OCI-LY1 (cell line): ENCODE results near the gene PFDN6.
A peak's percentile ranks its signal among the peaks of the same experiment; 100 is the strongest.

Experiments used
- H2AFZ ChIP-seq: fragments of 200-600 bp; sonication (generic), shearing (Covaris generic); 2 replicates; pipeline ENCODE4 v1.6.0; 2014; ENCODE audit warnings: antibody characterized with exemption, mild to moderate bottlenecking, low read length
- H3F3A ChIP-seq: fragments of 200-600 bp; sonication (generic), shearing (Covaris generic); 2 replicates; pipeline ENCODE4 v1.6.0; 2014; ENCODE audit warnings: mild to moderate bottlenecking, antibody characterized with exemption, low read length, moderate library complexity; ENCODE audit not compliant: insufficient read depth
- H3K27ac ChIP-seq: fragments of 200-600 bp; sonication (generic); 2 replicates; pipeline ENCODE4 v1.5.1; 2014; ENCODE audit warnings: low read length, mixed run types, mild to moderate bottlenecking, low read depth; ENCODE audit not compliant: poor library complexity, severe bottlenecking
- H3K27me3 ChIP-seq: fragments of 200-600 bp; sonication (generic); 2 replicates; pipeline ENCODE4 v1.6.0; 2014; ENCODE audit warnings: antibody characterized with exemption, mild to moderate bottlenecking, low read length, moderate library complexity; ENCODE audit not compliant: insufficient read depth
- H3K36me3 ChIP-seq: fragments of 200-600 bp; sonication (generic); 2 replicates; pipeline ENCODE4 v1.6.1; 2014; ENCODE audit warnings: mild to moderate bottlenecking, antibody characterized with exemption, low read length, moderate library complexity, mixed read lengths; ENCODE audit not compliant: insufficient read depth
- H3K4me1 ChIP-seq: fragments of 200-600 bp; sonication (generic); 2 replicates; pipeline ENCODE4 v1.5.1; 2014; ENCODE audit warnings: mild to moderate bottlenecking, low read length, moderate library complexity; ENCODE audit not compliant: insufficient read depth, severe bottlenecking
- H3K4me2 ChIP-seq: fragments of 200-600 bp; sonication (generic), shearing (Covaris generic); 2 replicates; pipeline ENCODE4 v1.6.1; 2014; ENCODE audit warnings: low read length
- H3K4me3 ChIP-seq: fragments of 200-600 bp; sonication (generic); 2 replicates; pipeline ENCODE4 v1.5.1; 2014; ENCODE audit warnings: low read length, low read depth, mild to moderate bottlenecking, mixed read lengths; ENCODE audit not compliant: poor library complexity, severe bottlenecking
- H3K79me2 ChIP-seq: fragments of 200-600 bp; shearing (Covaris generic); 2 replicates; pipeline ENCODE4 v1.6.1; 2016; ENCODE audit warnings: mixed run types, low read length, mixed read lengths; ENCODE audit not compliant: insufficient read depth
- H3K9ac ChIP-seq: fragments of 200-600 bp; sonication (generic), shearing (Covaris generic); 2 replicates; pipeline ENCODE4 v1.6.1; 2014; ENCODE audit warnings: mild to moderate bottlenecking, low read length, mixed read lengths
- H3K9me2 ChIP-seq: fragments of 200-600 bp; sonication (generic), shearing (Covaris generic); 2 replicates; pipeline ENCODE4 v1.6.1; 2014; ENCODE audit warnings: low read depth, mild to moderate bottlenecking, low read length, mixed read lengths
- H3K9me3 ChIP-seq: fragments of 200-600 bp; shearing (Covaris generic); 2 replicates; pipeline ENCODE4 v1.6.1; 2014; ENCODE audit warnings: low read length, mixed read lengths
- H4K20me1 ChIP-seq: fragments of 200-600 bp; sonication (generic), shearing (Covaris generic); 2 replicates; pipeline ENCODE4 v1.6.0; 2016; ENCODE audit warnings: mild to moderate bottlenecking, low read length; ENCODE audit not compliant: insufficient read depth
- CTCF ChIP-seq: fragments of 200-600 bp; sonication (generic), shearing (Covaris generic); IDR thresholded peaks from 2 replicates; pipeline ENCODE4 v1.5.1; 2017; ENCODE audit warnings: mild to moderate bottlenecking, antibody characterized with exemption, low read length, moderate library complexity, mixed read lengths
- EZH2 ChIP-seq: fragments of 200-600 bp; sonication (generic), shearing (Covaris generic); IDR thresholded peaks from 2 replicates; pipeline ENCODE4 v1.8.0; 2017; ENCODE audit warnings: borderline replicate concordance, mixed run types, mild to moderate bottlenecking, antibody characterized with exemption, low read length, moderate library complexity, mixed read lengths

PFDN6 gene

GRCh38 chr6:33249732-33250630 is 39.4 kb upstream of the PFDN6 start:
- H4K20me1 ChIP-seq: no peaks in the 10 kb centered on the region
- H3K4me1 ChIP-seq: peaks cover 24% of the 10 kb centered on the region

GRCh38 chr6:33250731-33251130 is 38.7 kb upstream of the PFDN6 start:
- H3K4me2 ChIP-seq: no peak overlapping the region
- H3K9ac ChIP-seq: no peak overlapping the region; the same call in 1 of the 2 replicates
- H3K9me3 ChIP-seq: no peaks in the 10 kb centered on the region
- H3K27ac ChIP-seq: no peak overlapping the region
- no peak overlapping the region for H3K4me3 ChIP-seq
- TF ChIP-seq EZH2 (no peak), CTCF (no peak)
- H3F3A ChIP-seq: no peaks in the 10 kb centered on the region
- no peaks in the 10 kb centered on the region for H4K20me1 ChIP-seq
- H2AFZ ChIP-seq: no peak overlapping the region
- H3K27me3 ChIP-seq: no peaks in the 10 kb centered on the region
- no peaks in the 10 kb centered on the region for H3K79me2 ChIP-seq
- H3K9me2 ChIP-seq: no peaks in the 10 kb centered on the region
- H3K4me1 ChIP-seq: peaks cover 24% of the 10 kb centered on the region
- peaks cover 12% of the 10 kb centered on the region; the same call in 1 of the 2 replicates for H3K36me3 ChIP-seq

More at GRCh38 chr6:33249732-33250630, 39.4 kb upstream of the PFDN6 start:
- no peaks in the 10 kb centered on the region for H3K9me3 ChIP-seq
- peak overlapping the region; percentile 90 for H3K9ac ChIP-seq
- H3K79me2 ChIP-seq: no peaks in the 10 kb centered on the region
- H3K27ac ChIP-seq: peak overlapping the region; percentile 63
- no peaks in the 10 kb centered on the region for H3K9me2 ChIP-seq
- H3K4me2 ChIP-seq: peak overlapping the region; percentile 93
- H3F3A ChIP-seq: no peaks in the 10 kb centered on the region
- H3K4me3 ChIP-seq: peak overlapping the region; percentile 76
- H3K36me3 ChIP-seq: peaks cover 12% of the 10 kb centered on the region; the same call in 1 of the 2 replicates
- TF ChIP-seq CTCF (no peak; the same call in 1 of the 2 replicates), EZH2 (no peak)
- H2AFZ ChIP-seq: no peak overlapping the region
- no peaks in the 10 kb centered on the region for H3K27me3 ChIP-seq

- Histone ChIP-seq H3K4me2 (no peak overlapping the region), H3K9ac (no peak overlapping the region), H4K20me1 (no peaks in the 10 kb centered on the region), H3K4me3 (no peak overlapping the region), H3K4me1 (peaks cover 24% of the 10 kb centered on the region), H3K27ac (no peak overlapping the region), H3K9me3 (no peaks in the 10 kb centered on the region), H2AFZ (no peak overlapping the region), H3K36me3 (peaks cover 12% of the 10 kb centered on the region; the same call in 1 of the 2 replicates), H3K79me2 (no peaks in the 10 kb centered on the region), H3K27me3 (no peaks in the 10 kb centered on the region), H3K9me2 (no peaks in the 10 kb centered on the region), H3F3A (no peaks in the 10 kb centered on the region)
- TF ChIP-seq EZH2 (no peak), CTCF (no peak)
These were observed 37.9 kb upstream of the PFDN6 start for GRCh38 chr6:33251395-33252012.
